Ovary (tissue), 9 donors: ENCODE measurements around the gene PRSS48. TPM values are rescaled to one million over a fixed set of nuclear protein-coding genes. Genes with fewer than 3 reads are reported as not detected.

Experiments
- DNase-seq, 5 donors: peaks; one replicate each; pipeline ENCODE4 v3.0.0-alpha.2; 2019 to 2020
- H3K27ac ChIP-seq, 2 donors: fragments of 200-600 bp; one replicate each; pipeline versions ENCODE4 v1.5.1 to v1.8.0; 2019 to 2022
- H3K27me3 ChIP-seq: fragments of 200-600 bp; one replicate; pipeline ENCODE4 v1.8.0; 2022
- H3K36me3 ChIP-seq: fragments of 200-600 bp; sonication (generic); one replicate; pipeline ENCODE4 v1.5.1; 2019
- H3K4me1 ChIP-seq: one replicate; pipeline ENCODE4 v1.8.1; 2013; ENCODE audit warnings: mild to moderate bottlenecking, moderate library complexity; ENCODE audit not compliant: insufficient read depth
- H3K4me3 ChIP-seq: fragments of 200-600 bp; sonication (generic); one replicate; pipeline ENCODE4 v1.5.1; 2017
- H3K9me3 ChIP-seq, 2 donors: fragments of 200-600 bp in 1 of 2; sonication (generic) in 1 of 2; one replicate each; pipeline versions ENCODE4 v1.5.1 to v1.8.1; 2013 to 2019; ENCODE audit warnings: mild to moderate bottlenecking in 1 of 2, moderate library complexity in 1 of 2
- CTCF ChIP-seq, 3 donors: fragments of 450-650 bp in 2 of 3; fragments of 200-600 bp in 1 of 3; IDR thresholded peaks; one replicate each; pipeline versions ENCODE4 v1.5.1 to v1.8.0; 2016 to 2022; ENCODE audit warnings: antibody characterized with exemption in 3 of 3, mild to moderate bottlenecking in 1 of 3
- EP300 ChIP-seq: sonication (generic); formaldehyde crosslinking; IDR thresholded peaks from one replicate; pipeline ENCODE4 v1.6.1; 2017; ENCODE audit warnings: antibody characterized with exemption
- POLR2A ChIP-seq: fragments of 450-650 bp; IDR thresholded peaks from one replicate; pipeline ENCODE4 v1.6.1; 2017; ENCODE audit warnings: antibody characterized with exemption, mild to moderate bottlenecking, moderate library complexity
- WGBS, 3 donors: extraction: QIAGEN DNeasy Blood & Tissue Kit in 1 of 3; methylation state at CpG; one replicate each; pipeline versions ENCODE4 v1.1.5 to v1.1.7; 2013 to 2017; 5-methylcytosine and 5-hydroxymethylcytosine counted together
- intact Hi-C, 4 donors: fragments of 100-400 bp; cut with DNase I; formaldehyde crosslinking; loops; one replicate each; pipeline versions ENCODE4 v1.11.0 to v1.15.1; 2022 to 2023
- polyA plus RNA-seq, 2 donors: library from polyadenylated mRNA; stranded (reverse); fragments of 200-250 nt in 1 of 2; fragments of 350-450 nt in 1 of 2; fragmentation: Illumina TruSeq in 1 of 2; extraction: RNeasy Lipid Tissue Mini Kit (QIAGEN cat#74804) in 1 of 2; gene quantifications; one replicate each; pipeline ENCODE4 v1.2.3, GENCODE V29; 2013 to 2014
- total RNA-seq, 7 donors: library from RNA; depleted of rRNA in 2 of 7; stranded (reverse); fragments of >200 nt in 2 of 7; fragmentation: NEBNext Ultra II Directional in 3 of 7; extraction: Animal tissue kit (Norgen Biotek cat#: 25700) in 3 of 7; gene quantifications; one replicate each; pipeline versions ENCODE4 v1.1.0 to v1.2.4, GENCODE V29; 2016 to 2023
- donor health status: DM: no; HTN: no; CAD: no; lungs with moderate emphysema.
- donor health status: DM: no; HTN: no; CAD: no.
- donor health status: Bipolar disorder and iron deficiency.
- donor health status: DM: yes; HTN: yes; CAD: no.
- donor health status: DM: no; HTN: no; CAD: no.
- donor health status: DM: yes; HTN: yes; CAD: no.

The PRSS48 gene
- total and polyA plus RNA-seq, 9 donors = not detected

- WGBS, 3 donors = 57 to 61% (median 60%) methylated on average over 4 of the region's 4 CpGs
- Histone ChIP-seq H3K36me3 (no peaks in the 10 kb centered on the region), H3K27ac (no peak overlapping the region), H3K4me3 (no peak overlapping the region), H3K9me3 (no peaks in the 10 kb centered on the region), H3K27me3 (no peaks in the 10 kb centered on the region), H3K4me1 (peaks cover 4% of the 10 kb centered on the region)
- intact Hi-C loops = no loop called here
- no peak for DNase-seq
- TF ChIP-seq EP300 = no peak
- no peak for TF ChIP-seq CTCF (IDR thresholded peaks at IDR 0.05)
- TF ChIP-seq POLR2A = no peak
Measured at GRCh38 chr4:151302432-151302831, 25.5 kb downstream of the PRSS48 start.

GRCh38 chr4:151304226-151304625 lies 27.3 kb downstream of the PRSS48 start:
- H3K36me3 ChIP-seq = no peaks in the 10 kb centered on the region
- H3K9me3 ChIP-seq = no peaks in the 10 kb centered on the region
- no peak overlapping the region for H3K27ac ChIP-seq
- peaks cover 4% of the 10 kb centered on the region for H3K4me1 ChIP-seq
- no peak for DNase-seq
- H3K4me3 ChIP-seq = no peak overlapping the region
- H3K27me3 ChIP-seq = no peaks in the 10 kb centered on the region
- intact Hi-C loops = no loop called here
- TF ChIP-seq POLR2A (no peak), EP300 (no peak), CTCF (IDR thresholded peaks at IDR 0.05) (no peak)

- no peaks in the 10 kb centered on the region for H3K27me3 ChIP-seq
- peaks cover 4% of the 10 kb centered on the region for H3K4me1 ChIP-seq
- no peak overlapping the region for H3K4me3 ChIP-seq
- no peak for TF ChIP-seq POLR2A
- TF ChIP-seq EP300 = no peak
- no peak for TF ChIP-seq CTCF (IDR thresholded peaks at IDR 0.05)
- no peaks in the 10 kb centered on the region for H3K36me3 ChIP-seq
- intact Hi-C loops = no loop called here
- no peak overlapping the region for H3K27ac ChIP-seq
- DNase-seq = no peak
- H3K9me3 ChIP-seq = no peaks in the 10 kb centered on the region
Measured at GRCh38 chr4:151304755-151305154, 27.8 kb downstream of the PRSS48 start.

GRCh38 chr4:151310124-151310728 lies 33.3 kb downstream of the PRSS48 start:
- Histone ChIP-seq H3K4me1 (peaks cover 9% of the 10 kb centered on the region), H3K27ac (no peak overlapping the region), H3K27me3 (no peaks in the 10 kb centered on the region), H3K36me3 (no peaks in the 10 kb centered on the region), H3K9me3 (no peaks in the 10 kb centered on the region), H3K4me3 (no peak overlapping the region)
- TF ChIP-seq EP300 (no peak), POLR2A (no peak), CTCF (IDR thresholded peaks at IDR 0.05) (no peak)
- DNase-seq = no peak
- intact Hi-C loops = no loop called here
- 92 to 98% (median 92%) methylated on average over 5 of the region's 5 CpGs for WGBS, 3 donors
